Brain pericyte (primary cell): ENCODE measurements around the gene SFT2D1.

Experiments used
- DNase-seq: peaks from one replicate; pipeline ENCODE4 v3.0.0-alpha.2; 2012; ENCODE audit warnings: low read depth, low spot score

SFT2D1 gene

GRCh38 chr6:166334878-166335277 lies 7.5 kb downstream of the SFT2D1 start:
- DNase-seq = no peak

- DNase-seq = no peak
Observed at GRCh38 chr6:166333172-166333995, 9.0 kb downstream of the SFT2D1 start.

DNA sequence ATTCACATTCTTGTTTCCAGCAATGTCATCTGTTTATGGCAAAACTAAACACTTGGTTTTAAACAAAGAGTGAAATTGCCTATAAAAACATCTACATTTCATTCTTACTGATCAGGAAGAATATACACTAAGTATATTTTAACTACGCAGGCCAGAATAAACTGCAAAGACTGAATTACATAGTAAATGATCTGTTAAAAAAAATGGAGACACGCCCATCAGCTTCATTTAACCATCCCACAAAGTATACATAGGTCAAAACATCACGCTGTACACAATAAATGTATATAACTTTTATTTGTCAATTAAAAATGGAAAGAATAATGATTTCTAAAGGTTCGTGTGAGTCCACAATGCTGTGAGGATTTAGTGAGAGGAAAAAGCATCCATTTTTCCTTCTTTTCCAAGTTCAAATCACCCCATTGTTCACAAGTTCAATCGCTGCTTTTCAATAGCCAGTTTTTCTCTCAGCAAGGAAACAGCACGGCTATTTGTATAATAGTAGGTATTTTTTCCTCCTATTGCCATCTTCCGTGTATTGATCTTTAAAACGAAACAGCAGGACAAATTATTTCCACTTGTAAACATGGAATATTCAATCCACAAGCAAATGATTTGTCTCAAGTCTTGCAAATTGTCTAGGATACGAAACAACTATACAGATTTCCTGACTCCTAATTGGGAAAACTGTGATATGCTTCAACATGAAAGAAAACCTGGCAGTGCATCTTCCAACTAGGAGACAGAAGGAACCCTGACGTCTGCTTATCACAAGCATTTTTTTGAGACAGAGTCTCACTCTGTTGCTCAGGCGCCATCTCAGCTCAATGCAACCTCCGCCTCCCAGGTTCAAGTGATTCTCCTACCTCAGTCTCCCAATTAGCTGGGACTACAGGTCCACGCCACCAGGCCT lies 10.6 kb downstream of the SFT2D1 start:
- no peak for DNase-seq

GRCh38 chr6:166330612-166331011 lies 11.7 kb downstream of the SFT2D1 start:
- DNase-seq = no peak

- no peak for DNase-seq
Observed at GRCh38 chr6:166325383-166326042, 16.8 kb downstream of the SFT2D1 start.

DNA sequence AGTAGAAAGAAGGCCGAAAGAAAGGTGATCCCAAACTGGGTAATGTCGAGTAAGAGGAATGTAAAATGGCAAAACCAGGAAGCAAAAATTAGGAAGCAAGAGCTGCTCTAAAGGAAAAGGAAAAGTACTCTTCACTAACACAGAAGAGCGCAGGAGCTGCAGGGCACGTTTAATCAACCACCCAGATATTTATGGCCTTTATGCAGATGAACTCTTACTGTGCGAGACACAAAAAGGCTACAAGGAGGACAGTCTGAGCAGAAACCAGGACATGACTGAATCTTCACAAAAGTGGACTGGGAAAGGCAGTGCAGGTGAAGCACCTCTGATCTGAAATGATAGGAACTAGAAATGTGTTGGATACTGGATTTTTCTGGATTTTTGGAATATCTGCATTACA lies 18.9 kb downstream of the SFT2D1 start:
- DNase-seq = no peak

- no peak for DNase-seq
Observed at GRCh38 chr6:166318649-166319600, 23.4 kb downstream of the SFT2D1 start.

DNA sequence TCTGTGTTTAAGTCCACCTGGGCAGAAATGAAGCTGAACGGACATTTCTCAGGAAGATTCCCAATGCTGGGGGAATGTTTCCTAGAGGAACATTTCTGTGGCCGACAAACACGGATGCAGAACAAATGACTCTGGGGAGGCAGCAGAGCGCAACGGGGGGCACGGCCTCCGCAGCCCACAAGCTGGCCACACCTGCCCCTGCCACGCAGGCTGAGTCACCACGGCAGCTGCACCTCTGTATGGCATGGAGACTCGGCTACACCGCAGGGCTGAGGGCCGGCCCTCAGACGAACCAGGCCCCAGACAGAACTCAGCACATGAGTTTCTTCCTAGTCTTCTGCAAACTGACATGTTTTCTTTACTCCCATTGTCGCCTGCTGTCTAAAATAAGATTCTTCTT lies 24.1 kb downstream of the SFT2D1 start:
- DNase-seq = no peak

GRCh38 chr6:166317261-166318212 lies 24.8 kb downstream of the SFT2D1 start:
- no peak for DNase-seq

DNA sequence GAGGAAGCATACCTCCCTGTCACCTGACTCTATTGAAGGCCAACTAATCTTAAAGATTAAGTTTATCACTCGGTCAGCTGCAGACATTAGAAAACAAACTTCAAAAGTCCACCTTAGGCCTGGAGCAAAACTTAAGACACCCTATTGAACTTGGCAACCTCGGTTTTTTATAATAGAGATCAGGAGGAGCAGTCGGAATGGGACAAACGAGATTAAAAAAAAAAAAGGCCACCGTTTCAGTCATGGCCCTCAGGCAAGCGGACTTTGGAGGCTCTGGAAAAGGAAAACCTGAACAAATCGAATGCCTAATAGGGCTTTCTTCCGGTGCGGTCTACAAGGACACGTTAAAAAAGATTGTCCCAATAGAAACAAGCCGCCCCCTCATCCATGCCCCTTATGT lies 26.9 kb downstream of the SFT2D1 start:
- no peak for DNase-seq

DNA sequence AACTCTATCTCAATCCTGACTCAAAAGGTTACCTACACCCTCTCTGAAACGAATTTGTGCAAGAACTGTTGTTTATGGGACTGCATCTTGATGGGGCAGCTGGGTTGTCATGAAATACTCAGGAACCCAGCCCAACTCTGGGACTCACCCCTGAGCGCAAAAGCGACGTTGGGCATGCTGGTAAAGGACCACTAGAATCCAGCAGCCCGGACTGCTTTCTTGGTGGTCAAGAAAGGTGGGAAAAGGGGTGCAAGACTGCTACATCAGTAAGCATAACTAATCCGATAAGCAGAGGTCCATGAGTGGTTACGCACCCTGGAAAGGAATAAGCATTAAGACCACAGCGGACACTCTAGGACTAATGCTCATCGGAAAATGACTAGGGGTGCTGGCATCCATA lies 27.9 kb downstream of the SFT2D1 start:
- DNase-seq = no peak

- DNase-seq = no peak
Observed at GRCh38 chr6:166313255-166314070, 28.9 kb downstream of the SFT2D1 start.

GRCh38 chr6:166312832-166313231 lies 29.5 kb downstream of the SFT2D1 start:
- no peak for DNase-seq

DNA sequence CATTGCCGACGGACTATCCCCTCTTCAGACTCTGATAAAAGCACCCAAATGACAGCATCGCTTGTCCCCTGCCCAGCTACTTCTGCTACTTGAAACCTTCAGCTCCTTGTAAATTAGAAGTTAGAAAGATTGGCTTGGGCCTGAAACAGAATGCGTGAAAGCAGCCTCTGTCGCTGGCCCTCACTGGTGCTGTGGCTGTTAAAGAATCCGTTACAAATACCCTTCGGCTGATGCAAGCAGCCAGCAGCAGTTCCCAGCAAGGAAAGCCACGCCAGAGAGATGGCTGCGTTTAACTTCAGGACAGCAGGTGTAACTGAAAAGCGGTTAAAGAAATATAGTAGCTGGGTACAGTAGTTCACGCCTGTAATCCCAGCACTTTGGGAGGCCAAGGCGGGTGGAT lies 31.7 kb downstream of the SFT2D1 start:
- no peak for DNase-seq

- DNase-seq = no peak
Observed at GRCh38 chr6:166309977-166310376, 32.4 kb downstream of the SFT2D1 start.

GRCh38 chr6:166308769-166309589 lies 33.4 kb downstream of the SFT2D1 start:
- no peak for DNase-seq

DNA sequence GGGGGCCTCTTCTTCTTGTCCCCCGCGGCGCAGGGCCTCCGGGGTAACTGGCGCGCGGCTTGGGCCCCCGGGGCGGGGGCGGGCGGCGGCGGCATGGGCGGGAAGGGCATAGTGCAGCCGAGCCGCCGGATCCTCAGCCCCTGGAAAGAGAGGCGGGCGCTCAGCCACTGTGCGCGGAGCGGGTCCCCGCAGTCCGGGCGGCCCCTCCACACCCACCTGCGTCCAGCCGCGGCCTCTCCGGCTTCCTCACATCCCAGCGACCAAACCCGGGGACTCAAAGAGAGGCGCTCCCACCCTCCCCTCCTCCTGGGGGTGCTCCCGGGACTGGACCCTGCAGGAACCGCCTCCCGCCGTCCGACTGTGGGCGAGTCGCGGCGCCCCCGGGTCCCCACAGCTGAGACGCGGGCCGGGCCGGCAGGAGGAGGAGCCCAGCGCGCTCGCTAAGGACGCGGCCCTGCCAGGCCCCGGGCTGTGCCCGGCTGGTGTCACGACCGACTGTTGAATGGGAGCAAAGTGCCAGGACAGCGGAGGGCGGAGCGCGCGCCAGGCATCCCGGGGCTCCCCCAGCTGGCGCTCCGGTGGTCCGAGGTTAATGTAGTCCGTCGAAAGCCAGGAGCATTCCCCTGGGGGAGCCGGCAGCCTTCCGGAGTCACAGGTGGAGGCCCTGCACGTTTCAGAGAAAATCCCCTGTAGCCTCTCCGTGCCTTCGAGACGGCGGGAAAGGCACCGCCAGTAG lies 34.1 kb downstream of the SFT2D1 start, which contains the start of gene PRR18:
Gene PRR18 (minus strand): TSS at position 360 of the 736 bp plus-strand sequence. CDS start 250 bp downstream, at position 110.
- DNase-seq = no peak
